Spleen (tissue), 11 donors: ENCODE measurements around the gene ANO7. TPM values are rescaled to one million over a fixed set of nuclear protein-coding genes. Genes with fewer than 3 reads are reported as not detected.

Experiments used
- DNase-seq: peaks from one replicate; pipeline ENCODE4 v3.0.0-alpha.2; 2020
- H3K27ac ChIP-seq, 8 donors: fragments of 200-600 bp; sonication (generic) in 7 of 8; 1 replicate in 4 of 8; 2 replicates in 4 of 8; pipeline versions ENCODE4 v1.5.0 to v1.8.0; 2016 to 2021; ENCODE audit warnings: inconsistent platforms in 4 of 8, mild to moderate bottlenecking in 4 of 8, moderate library complexity in 1 of 8
- H3K27me3 ChIP-seq, 7 donors: fragments of 200-600 bp; sonication (generic) in 6 of 7; replicated peaks in 1 of 7; 1 replicate in 4 of 7; 2 replicates in 3 of 7; pipeline versions ENCODE4 v1.5.0 to v1.8.0; 2016 to 2021; ENCODE audit warnings: inconsistent platforms in 3 of 7, mild to moderate bottlenecking in 1 of 7
- H3K36me3 ChIP-seq, 6 donors: fragments of 200-600 bp; sonication (generic) in 5 of 6; 1 replicate in 4 of 6; 2 replicates in 2 of 6; pipeline versions ENCODE4 v1.5.0 to v1.8.0; 2016 to 2021; ENCODE audit warnings: inconsistent platforms in 2 of 6
- H3K4me1 ChIP-seq, 6 donors: fragments of 200-600 bp; sonication (generic) in 5 of 6; 1 replicate in 3 of 6; 2 replicates in 3 of 6; pipeline versions ENCODE4 v1.5.0 to v1.8.0; 2016 to 2021; ENCODE audit warnings: inconsistent platforms in 3 of 6
- H3K4me3 ChIP-seq, 8 donors: fragments of 200-600 bp; sonication (generic) in 7 of 8; 1 replicate in 4 of 8; 2 replicates in 4 of 8; pipeline versions ENCODE4 v1.5.0 to v1.8.0; 2016 to 2021; ENCODE audit warnings: inconsistent platforms in 4 of 8, mild to moderate bottlenecking in 4 of 8, moderate library complexity in 2 of 8
- H3K9me3 ChIP-seq, 8 donors: fragments of 200-600 bp; sonication (generic) in 7 of 8; 1 replicate in 4 of 8; 2 replicates in 4 of 8; pipeline versions ENCODE4 v1.5.0 to v1.8.0; 2016 to 2021; ENCODE audit warnings: inconsistent platforms in 4 of 8
- POLR2A ChIP-seq, 3 donors: fragments of 450-650 bp; IDR thresholded peaks; one replicate each; pipeline ENCODE4 v1.5.1; 2017; ENCODE audit warnings: antibody characterized with exemption in 3 of 3, mild to moderate bottlenecking in 1 of 3
- POLR2AphosphoS5 ChIP-seq, 3 donors: sonication (generic); formaldehyde crosslinking; IDR thresholded peaks; one replicate each; pipeline ENCODE4 v1.5.1; 2017; ENCODE audit warnings: antibody characterized with exemption in 3 of 3
- WGBS, 5 donors: extraction: QIAGEN DNeasy Blood & Tissue Kit in 3 of 5; methylation state at CpG; one replicate each; pipeline versions ENCODE4 v1.1.5 to v1.1.7; 2013 to 2018; 5-methylcytosine and 5-hydroxymethylcytosine counted together
- intact Hi-C: fragments of 100-400 bp; cut with DNase I; formaldehyde crosslinking; loops from one replicate; pipeline ENCODE4 v1.15.0; 2023; ENCODE audit warnings: low total_unique reads
- polyA plus RNA-seq, 3 donors: library from polyadenylated mRNA; stranded (reverse); fragments of 200-250 nt; gene quantifications; one replicate each; pipeline ENCODE4 v1.2.1, GENCODE V29; 2013
- total RNA-seq, 7 donors: library from RNA; depleted of rRNA in 3 of 7; stranded (reverse); fragments of >200 nt in 3 of 7; fragmentation: NEBNext Ultra II Directional in 4 of 7; extraction: Animal tissue kit (Norgen Biotek cat#: 25700) in 4 of 7; gene quantifications; one replicate each; pipeline versions ENCODE4 v1.1.0 to v1.2.1, GENCODE V29; 2016 to 2021
- TF ChIP-seq, protein P1 (sequence below), 11 experiments: fragments of 200-600 bp in 7 of 11; fragments of 450-650 bp in 4 of 11; sonication (generic) in 4 of 11; IDR thresholded peaks in 8 of 11; conservative IDR thresholded peaks in 3 of 11; 1 replicate in 7 of 11; 2 replicates in 4 of 11; pipeline versions ENCODE4 v1.4.0 to v1.8.0; 2016 to 2021; ENCODE audit warnings: antibody characterized with exemption in 11 of 11, inconsistent platforms in 4 of 11, mild to moderate bottlenecking in 1 of 11
- donor health status: healthy with polysubstance abuse.
- donor health status: DM: no; HTN: no; CAD: no; lungs with moderate emphysema.
- donor health status: DM: no; HTN: no; CAD: no.
- donor health status: Bipolar disorder and iron deficiency.
- donor health status: healthy.
- donor health status: DM: no; HTN: no; CAD: no.
- donor health status: DM: yes; HTN: yes; CAD: no.

ANO7 gene
- total and polyA plus RNA-seq, 10 donors = 0.46 to 3.5 (median 2.4) TPM

DNA sequence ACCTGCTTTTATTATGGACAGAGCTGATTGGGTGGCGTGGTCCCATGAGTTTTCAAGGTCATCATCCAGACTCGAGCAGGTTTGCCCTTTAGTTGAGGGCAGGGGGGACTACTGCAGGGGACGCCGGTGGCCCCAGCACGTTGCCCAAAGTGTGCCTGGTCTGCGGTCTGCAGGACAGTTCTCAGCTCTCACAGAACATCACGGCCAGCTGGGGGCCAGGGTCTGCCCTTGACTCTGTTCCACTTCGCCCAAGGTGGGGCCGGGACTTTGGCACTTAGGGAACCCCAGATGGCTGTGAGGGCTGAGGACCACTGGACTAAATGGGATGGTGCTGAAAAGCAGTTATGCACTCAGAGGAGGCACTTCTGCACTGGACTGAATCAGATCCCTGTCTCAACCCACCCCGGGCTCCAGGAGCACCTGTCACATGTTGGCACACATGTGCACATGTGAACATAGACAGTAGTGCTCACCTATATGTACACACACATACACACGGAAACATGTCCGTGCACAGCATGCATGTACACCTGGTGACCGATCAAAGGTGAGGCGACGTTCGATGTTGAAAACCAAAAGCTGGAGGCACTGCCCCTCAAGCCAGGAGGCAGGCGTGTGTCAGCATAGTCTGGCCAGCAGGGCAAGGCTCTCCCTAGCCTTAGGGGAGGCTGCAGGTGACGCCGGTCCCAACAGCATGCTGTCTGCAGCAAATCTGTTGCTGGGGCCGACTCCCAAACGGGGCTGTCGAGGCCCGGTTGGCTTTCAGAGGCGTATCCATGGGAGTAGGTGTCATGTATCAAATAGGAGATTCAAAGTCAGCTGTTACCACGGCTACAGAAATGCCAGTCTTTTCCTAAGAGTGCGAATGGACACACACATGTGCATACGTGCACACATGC lies 10.2 kb downstream of the ANO7 start:
- Histone ChIP-seq H3K4me1 (no peaks in the 10 kb centered on the region), H3K27me3 (no peaks in the 10 kb centered on the region), H3K36me3 (no peaks in the 10 kb centered on the region), H3K27ac (no peak overlapping the region), H3K9me3 (no peaks in the 10 kb centered on the region), H3K4me3 (no peak overlapping the region)
- intact Hi-C loops = no loop called here
- no peak for DNase-seq
- no peak for TF ChIP-seq POLR2AphosphoS5 (IDR thresholded peaks at IDR 0.05)
- 84 to 89% (median 86%) methylated on average over 22 to 27 of the region's 27 CpGs for WGBS, 5 donors

DNA sequence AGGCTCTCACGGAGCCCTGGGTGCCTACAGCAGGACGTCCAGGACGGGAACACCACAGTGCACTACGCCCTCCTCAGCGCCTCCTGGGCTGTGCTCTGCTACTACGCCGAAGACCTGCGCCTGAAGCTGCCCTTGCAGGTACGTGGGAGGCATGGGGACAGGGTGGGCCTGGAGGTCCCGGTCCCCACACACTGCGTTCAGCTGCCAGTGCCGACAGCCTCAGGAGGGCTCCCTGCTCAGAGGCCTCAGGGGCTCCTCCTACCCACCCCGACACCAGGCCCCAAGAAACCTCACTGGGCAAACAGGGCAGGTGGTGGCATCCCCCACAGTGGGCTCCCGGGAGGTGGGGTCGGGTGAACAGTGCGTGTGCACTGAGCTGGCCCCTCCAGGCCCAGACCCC lies 10.8 kb downstream of the ANO7 start:
- H3K4me3 ChIP-seq = no peak overlapping the region
- no peak for TF ChIP-seq POLR2AphosphoS5 (IDR thresholded peaks at IDR 0.05)
- no peak for TF ChIP-seq POLR2A (IDR thresholded peaks at IDR 0.05)
- TF ChIP-seq, protein P1, sequence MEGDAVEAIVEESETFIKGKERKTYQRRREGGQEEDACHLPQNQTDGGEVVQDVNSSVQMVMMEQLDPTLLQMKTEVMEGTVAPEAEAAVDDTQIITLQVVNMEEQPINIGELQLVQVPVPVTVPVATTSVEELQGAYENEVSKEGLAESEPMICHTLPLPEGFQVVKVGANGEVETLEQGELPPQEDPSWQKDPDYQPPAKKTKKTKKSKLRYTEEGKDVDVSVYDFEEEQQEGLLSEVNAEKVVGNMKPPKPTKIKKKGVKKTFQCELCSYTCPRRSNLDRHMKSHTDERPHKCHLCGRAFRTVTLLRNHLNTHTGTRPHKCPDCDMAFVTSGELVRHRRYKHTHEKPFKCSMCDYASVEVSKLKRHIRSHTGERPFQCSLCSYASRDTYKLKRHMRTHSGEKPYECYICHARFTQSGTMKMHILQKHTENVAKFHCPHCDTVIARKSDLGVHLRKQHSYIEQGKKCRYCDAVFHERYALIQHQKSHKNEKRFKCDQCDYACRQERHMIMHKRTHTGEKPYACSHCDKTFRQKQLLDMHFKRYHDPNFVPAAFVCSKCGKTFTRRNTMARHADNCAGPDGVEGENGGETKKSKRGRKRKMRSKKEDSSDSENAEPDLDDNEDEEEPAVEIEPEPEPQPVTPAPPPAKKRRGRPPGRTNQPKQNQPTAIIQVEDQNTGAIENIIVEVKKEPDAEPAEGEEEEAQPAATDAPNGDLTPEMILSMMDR (IDR thresholded peaks at IDR 0.05 in 8 of 11, conservative IDR thresholded peaks at IDR 0.05 in 3 of 11) = no peak
- H3K27ac ChIP-seq = no peak overlapping the region
- H3K36me3 ChIP-seq = no peaks in the 10 kb centered on the region
- H3K27me3 ChIP-seq = no peaks in the 10 kb centered on the region
- H3K4me1 ChIP-seq = no peaks in the 10 kb centered on the region
- DNase-seq = no peak
- WGBS, 5 donors = 87 to 95% (median 88%) methylated on average over 10 to 16 of the region's 16 CpGs
- intact Hi-C loops = no loop called here
- H3K9me3 ChIP-seq = no peaks in the 10 kb centered on the region

DNA sequence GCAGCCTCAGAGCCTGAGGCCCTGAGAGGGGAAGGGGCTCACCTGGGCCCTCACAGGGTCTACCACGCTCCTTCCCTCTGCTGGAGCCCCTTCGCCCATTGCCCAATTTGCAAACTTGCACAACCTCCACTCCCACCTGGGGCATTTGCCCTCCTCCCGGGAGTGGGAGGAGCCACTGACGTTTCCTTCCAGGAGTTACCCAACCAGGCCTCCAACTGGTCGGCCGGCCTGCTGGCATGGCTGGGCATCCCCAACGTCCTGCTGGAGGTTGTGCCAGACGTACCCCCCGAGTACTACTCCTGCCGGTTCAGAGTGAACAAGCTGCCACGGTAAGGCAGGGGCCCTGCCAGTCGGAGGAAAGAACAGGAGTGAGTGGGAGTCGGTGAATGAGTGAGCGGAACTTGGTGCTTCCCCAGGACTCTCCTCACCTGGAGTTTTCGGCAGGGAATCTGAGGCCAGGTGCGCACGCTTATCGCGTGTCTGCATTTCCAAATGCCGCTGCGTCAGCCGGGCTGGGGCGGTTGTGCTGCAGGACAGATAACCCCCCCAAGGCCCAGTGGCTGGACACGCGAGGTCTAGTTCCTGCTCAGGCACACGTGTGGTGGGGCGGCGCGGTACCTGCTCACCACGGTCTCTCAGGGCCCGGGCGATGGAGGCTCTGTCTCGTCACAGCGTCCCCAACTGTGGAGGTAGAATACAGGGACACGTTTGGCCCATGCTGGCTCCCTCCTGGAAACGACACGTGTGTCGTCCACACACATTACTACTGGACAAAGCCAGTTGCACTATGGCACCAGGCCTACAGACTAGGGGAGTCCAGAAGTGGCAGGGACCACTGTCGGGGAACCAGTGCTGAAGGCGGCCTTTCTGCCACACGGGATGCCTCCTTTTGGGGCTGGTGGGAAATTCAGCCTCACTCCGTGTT lies 11.7 kb downstream of the ANO7 start:
- no peak overlapping the region for H3K4me3 ChIP-seq
- 72 to 88% (median 80%) methylated on average over 38 to 42 of the region's 42 CpGs for whole genome bisulfite sequencing, 5 donors
- no peaks in the 10 kb centered on the region for H3K27me3 ChIP-seq
- no peak for DNase-seq
- H3K27ac ChIP-seq = no peak overlapping the region
- intact Hi-C loops = no loop called here
- TF ChIP-seq POLR2AphosphoS5 (IDR thresholded peaks at IDR 0.05) = no peak
- TF ChIP-seq POLR2A (IDR thresholded peaks at IDR 0.05) = no peak
- TF ChIP-seq, protein P1 (IDR thresholded peaks at IDR 0.05 in 8 of 11, conservative IDR thresholded peaks at IDR 0.05 in 3 of 11) = no peak
- no peaks in the 10 kb centered on the region for H3K36me3 ChIP-seq
- H3K4me1 ChIP-seq = no peaks in the 10 kb centered on the region
- no peaks in the 10 kb centered on the region for H3K9me3 ChIP-seq

DNA sequence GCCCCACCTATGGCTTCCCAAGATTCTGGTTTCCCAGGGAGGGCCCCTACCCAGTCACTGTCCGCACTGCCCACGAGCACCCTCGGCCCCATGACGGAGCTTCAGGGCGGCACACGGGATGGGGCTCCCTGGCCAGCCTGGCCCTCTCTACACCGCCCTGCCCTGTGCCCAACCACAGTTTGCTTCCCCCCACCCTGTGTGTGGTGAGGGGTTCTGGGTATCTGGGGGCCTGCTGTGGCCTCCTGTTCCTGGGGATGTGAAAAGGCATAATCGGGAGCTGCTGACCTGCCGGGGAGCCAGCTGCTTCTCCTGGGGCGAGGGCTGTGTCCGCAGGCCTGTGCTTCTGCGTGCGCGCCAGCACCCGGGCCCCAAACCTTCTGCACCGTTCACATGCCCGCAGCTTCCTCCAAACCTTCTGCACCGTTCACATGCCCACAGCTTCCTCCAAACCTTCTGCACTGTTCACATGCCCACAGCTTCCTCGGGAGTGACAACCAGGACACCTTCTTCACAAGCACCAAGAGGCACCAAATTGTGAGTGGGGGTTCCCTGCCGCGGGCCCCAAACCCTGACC lies 12.4 kb downstream of the ANO7 start:
- WGBS, 5 donors = 32 to 72% (median 45%) methylated on average over 15 to 21 of the region's 21 CpGs
- intact Hi-C loops = no loop called here
- Histone ChIP-seq H3K4me3 (no peak overlapping the region), H3K27me3 (no peaks in the 10 kb centered on the region), H3K36me3 (no peaks in the 10 kb centered on the region), H3K27ac (no peak overlapping the region), H3K4me1 (no peaks in the 10 kb centered on the region), H3K9me3 (no peaks in the 10 kb centered on the region)
- DNase-seq = no peak
- TF ChIP-seq POLR2A (IDR thresholded peaks at IDR 0.05) = no peak
- TF ChIP-seq POLR2AphosphoS5 (IDR thresholded peaks at IDR 0.05) = no peak
- TF ChIP-seq, protein P1 (IDR thresholded peaks at IDR 0.05 in 8 of 11, conservative IDR thresholded peaks at IDR 0.05 in 3 of 11) = no peak
